GM21737 (cell line): ENCODE measurements around the gene SHISA3.
A peak's percentile ranks its signal among the peaks of the same experiment; 100 is the strongest.

Experiments used
- ATAC-seq: cut with Tn5 transposase; IDR thresholded peaks from one replicate; pipeline ENCODE4 v1.9.1; 2021; ENCODE audit warnings: mild to moderate bottlenecking, moderate library complexity; ENCODE audit not compliant: unreplicated experiment

SHISA3 gene

GRCh38 chr4:42391355-42391664 lies 6.0 kb upstream of the SHISA3 start:
- ATAC-seq: no peak

DNA sequence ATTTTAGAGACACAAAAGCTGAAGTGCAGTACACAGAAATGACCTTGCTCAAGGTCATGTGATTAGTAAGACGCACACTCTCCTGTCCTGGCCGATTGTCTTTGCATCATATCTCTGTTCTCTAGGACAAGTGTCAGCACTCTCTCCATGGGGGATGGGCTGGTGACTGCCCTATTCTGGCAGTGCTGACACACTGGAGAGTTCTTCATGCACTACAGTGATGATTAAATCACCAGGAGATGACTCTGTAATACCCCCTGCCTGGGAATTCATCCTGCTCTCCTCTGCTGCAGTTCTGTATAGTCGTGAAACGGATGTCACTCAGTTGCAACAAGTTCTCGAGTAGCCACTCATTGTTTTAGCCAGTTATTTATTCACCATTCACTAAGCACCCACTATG lies 5.3 kb upstream of the SHISA3 start:
- ATAC-seq: no peak

- no peak for ATAC-seq
Observed at GRCh38 chr4:42392436-42392835, 4.9 kb upstream of the SHISA3 start.

- ATAC-seq: no peak
Observed at GRCh38 chr4:42395595-42395994, 1.7 kb upstream of the SHISA3 start.

DNA sequence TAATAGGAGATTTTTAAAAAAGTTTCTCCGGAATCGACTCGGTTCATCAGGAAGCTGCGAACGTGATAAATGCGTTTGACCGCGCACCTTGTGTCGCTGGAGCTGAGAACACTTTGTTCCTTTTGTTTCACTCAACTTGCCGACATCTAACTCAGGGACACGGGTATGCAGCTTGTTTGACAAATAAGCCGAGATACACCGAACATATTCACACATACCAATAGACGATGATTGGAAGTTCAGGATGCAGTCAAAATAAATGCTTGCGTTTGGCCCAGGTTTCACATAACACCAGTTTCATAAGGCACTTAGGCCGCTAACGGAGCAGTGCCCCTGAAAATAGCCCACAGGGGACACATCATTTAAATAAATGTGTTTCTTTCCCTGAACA lies 932 bp upstream of the SHISA3 start:
- no peak for ATAC-seq

DNA sequence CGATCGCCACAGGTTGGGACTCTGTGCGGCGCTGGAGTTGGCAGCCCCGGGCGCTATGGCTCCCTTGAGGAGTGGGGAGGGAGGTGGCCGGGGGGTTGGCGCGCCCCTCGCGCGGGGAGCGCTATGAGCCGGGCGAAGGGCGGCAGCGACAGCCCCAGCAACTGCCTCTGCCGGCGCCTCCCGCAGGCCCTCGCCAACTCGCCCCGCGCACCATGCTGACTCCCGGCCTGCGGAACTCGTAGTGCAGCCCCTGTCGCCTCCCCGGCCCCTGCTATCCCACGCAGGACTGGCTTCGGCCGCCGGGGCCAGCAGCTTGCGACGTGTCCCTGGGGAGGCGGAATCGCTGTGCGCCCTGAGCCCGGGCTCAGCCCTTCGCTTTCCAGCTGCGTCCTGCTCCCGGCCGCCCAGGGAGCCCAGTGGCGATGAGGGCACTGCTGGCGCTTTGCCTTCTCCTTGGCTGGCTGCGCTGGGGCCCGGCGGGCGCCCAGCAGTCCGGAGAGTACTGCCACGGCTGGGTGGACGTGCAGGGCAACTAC lies 415 bp downstream of the SHISA3 start:
- ATAC-seq: peak; percentile 30

DNA sequence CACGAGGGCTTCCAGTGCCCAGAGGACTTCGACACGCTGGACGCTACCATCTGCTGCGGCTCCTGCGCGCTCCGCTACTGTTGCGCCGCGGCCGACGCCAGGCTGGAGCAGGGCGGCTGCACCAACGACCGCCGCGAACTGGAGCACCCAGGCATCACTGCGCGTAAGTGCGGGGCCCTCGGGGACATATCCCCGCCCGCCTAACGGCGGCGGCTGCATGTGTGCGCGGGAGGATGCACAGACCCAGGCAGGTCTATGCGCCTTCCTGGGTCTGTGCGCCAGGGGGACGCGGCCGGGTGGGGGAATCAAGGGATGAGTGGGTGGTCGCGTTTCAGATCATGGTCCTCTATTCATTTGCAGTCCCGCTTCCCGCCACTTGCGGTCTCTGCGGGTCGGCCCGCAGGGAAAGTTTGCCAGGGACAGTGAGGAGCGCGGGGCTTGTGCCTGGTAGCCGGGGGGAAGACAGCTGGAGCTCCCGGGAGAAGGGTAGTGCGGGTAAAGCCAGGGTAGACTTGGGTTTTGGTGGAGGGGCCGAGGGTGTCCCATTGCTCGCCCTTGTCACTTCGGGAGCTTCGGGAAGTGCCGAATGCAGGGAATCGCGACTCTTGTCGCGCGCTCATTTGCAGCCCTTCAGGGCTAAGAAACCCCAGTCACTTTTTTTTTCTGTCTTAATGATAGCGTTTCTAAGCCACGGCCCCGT lies 1.0 kb downstream of the SHISA3 start:
- peak; percentile 44 for ATAC-seq

- ATAC-seq: no peak
Observed at GRCh38 chr4:42398871-42399331, 1.6 kb downstream of the SHISA3 start.

GRCh38 chr4:42399393-42399792 lies 2.1 kb downstream of the SHISA3 start:
- ATAC-seq: no peak

- ATAC-seq: no peak
Observed at GRCh38 chr4:42401171-42401570, 3.9 kb downstream of the SHISA3 start.

GRCh38 chr4:42404001-42404400 lies 6.7 kb downstream of the SHISA3 start:
- ATAC-seq: no peak

- no peak for ATAC-seq
Observed at GRCh38 chr4:42410446-42410845, 13.2 kb downstream of the SHISA3 start.

GRCh38 chr4:42411803-42412202 lies 14.5 kb downstream of the SHISA3 start:
- ATAC-seq: no peak

DNA sequence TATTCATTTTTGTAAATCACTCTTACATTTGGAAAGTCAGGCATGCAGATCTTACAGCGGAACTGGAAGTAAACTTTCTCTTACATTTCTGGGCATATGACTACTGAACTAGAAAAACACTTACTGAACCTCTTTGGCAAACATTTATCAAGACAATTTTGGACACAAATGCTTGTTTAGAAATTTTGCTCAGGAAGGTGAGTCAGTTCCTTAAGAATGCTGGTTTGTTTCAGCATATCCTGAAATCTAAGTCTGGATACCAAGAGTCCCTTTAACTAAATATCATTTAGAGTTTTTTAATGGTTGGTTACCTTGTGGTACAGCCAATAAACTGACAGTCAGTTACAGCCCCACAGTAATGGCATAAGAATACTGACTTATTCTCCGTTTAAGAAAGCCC lies 15.0 kb downstream of the SHISA3 start:
- no peak for ATAC-seq

- ATAC-seq: no peak
Observed at GRCh38 chr4:42415281-42415680, 18.0 kb downstream of the SHISA3 start.

- ATAC-seq: no peak
Observed at GRCh38 chr4:42416017-42416416, 18.7 kb downstream of the SHISA3 start.

GRCh38 chr4:42417550-42417949 lies 20.3 kb downstream of the SHISA3 start:
- ATAC-seq: no peak

DNA sequence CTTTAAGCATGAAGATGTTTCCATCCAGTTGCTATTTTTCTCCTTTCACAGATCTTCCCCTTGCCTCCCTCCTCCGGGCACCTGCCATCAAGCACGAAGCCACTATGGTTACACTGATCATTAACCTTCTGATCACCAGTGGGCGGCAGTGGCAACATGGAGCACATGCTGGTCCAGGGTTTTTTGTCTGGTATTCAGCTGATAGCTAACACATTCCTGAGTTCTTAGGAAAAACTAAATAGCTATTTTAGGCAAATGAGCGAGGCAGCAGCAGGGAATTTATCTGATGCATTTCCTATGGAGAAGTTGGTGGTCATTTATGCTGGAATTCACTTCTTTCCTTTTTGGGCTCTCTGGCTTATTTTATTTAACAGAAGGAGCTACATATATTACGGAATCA lies 22.9 kb downstream of the SHISA3 start:
- ATAC-seq: no peak

DNA sequence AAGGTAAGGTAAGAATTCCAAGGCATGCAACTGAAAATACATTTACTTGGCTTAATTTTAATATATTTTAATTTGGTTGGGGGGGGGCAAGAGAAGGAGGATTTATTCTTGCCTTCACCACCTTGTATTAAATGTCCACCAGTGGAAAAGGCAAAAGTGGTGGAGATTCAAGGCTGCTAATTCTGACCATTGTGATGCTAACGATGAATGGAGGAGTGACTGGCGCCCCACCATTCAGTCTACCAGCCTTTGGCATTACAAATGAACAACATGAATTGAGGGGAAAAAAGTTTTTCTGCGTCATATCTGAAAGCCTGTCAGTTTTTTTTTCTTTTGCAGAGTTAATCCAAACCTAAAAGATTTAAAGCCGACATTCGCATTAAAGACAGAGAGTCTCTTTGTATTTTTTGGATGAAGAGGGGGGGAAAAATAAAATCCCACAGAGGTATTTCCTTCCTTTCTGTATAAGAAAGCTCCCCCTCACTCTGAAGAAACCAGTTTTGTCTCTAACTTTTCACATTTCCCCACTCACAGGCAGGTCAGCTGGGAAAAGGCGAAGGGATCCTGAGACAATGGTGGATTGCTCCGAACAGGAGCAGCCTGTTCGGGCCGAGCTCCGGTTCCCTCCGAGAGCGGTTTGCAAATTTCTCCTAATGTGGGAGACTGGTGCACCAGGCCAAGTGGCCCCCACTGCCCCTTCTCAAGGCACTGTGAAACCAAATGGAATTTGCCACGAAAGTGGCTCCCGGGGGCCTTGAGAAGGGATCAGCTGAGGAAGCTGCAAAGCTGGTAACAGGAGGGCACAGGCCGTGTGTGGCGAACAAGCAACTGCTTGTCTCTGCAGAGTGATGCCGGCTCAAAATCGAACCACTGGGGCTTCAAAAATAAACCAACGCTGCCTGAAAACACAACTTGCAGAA lies 28.1 kb downstream of the SHISA3 start:
- ATAC-seq: no peak

GRCh38 chr4:42428036-42428435 lies 30.7 kb downstream of the SHISA3 start:
- ATAC-seq: no peak

DNA sequence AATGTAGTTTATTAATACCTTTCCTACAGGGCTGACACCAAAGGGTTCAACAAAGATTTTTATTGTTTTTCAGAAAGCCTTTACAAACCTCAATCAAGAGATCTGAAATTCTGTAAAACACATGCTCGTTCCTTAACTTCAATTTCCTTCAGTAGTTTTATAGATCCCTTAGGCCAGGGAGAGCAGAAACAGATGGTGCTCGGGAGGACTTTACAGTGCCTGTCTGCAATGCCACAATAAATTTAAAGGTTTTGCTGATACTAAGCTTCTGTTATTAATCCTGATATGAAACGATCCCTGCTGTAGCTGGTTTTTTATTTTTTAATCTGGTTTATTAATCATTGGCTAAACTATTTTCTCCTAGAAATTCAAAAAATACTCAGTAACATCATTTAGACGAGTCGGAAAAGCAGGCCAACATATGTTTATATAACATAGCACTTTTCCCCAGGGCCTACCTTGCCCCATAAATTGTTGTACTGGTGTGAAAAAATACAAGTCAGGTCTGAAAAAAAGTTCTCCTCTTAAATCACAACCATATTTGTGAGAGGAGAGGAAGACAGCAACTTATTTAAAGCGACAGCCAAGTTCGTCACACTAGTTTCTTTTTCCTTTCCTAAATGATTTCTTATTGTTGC lies 39.8 kb downstream of the SHISA3 start:
- ATAC-seq: no peak

DNA sequence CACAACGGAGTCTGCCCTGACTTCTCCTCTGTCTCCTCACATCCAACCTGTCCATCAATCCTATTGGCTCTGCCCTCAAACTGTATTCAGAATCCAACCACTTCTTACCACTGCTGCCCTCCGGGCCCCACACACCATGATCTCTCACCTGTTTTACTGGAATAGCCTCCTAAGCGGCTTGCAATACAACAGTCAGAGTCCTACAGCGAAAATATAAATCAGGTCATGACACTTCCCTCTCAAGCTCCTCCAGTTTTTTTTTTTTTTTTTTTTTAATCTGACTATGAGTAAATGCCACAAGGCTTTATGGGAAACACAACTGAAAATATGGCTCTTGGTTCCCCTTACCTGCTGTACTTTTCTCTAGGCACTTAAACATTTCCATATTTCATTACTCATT lies 42.8 kb downstream of the SHISA3 start:
- ATAC-seq: no peak
